NCI-H1105 treated with DMSO at 0.1 percent for 48 hours (cell line): ENCODE measurements around the gene UBL4A.

ENCODE experiments used
- DNase-seq: peaks from one replicate; lab custom pipeline; 2025; lab: John Stamatoyannopoulos, UW

The UBL4A gene

DNA sequence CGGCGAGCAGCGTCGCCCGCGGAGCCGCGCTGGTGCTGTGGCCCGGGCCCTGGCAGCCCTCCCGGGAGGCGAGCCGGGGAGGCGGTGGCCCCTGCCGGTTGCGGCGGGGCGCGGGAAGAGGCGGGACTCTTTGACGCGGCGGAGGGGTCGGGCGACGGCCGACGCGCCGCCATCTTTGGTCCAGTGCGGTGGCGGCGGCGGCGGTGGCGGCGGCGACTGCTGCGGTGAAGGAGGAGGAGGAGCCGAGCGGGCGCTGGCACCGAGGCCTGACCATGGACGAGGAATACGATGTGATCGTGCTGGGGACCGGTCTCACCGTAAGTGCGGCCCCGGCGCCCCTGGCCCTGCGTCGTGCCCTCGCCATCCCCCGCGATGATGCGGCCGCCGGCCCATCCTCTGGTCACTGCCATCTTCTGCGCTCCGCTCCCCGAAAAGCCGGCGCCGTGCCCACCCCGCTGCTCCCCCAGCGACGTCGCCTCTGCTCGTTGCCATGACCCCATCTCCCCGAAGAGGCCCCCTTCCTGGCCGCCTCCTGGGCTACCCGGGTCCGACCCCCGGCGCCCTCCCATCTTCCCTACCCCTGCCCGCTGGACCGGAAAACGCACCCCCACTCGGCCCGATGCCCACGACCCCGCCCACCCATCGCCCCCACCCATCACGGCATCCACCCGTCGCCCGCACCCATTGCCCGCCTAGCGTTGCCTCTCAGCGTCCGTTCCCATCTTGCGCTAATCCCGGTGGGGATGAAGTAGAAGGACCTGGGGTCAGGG is 49.2 kb downstream of the UBL4A start, which contains the start of gene GDI1:
GDI1 (plus strand) TSS at position 172 of the 770 bp plus-strand sequence; CDS start at position 273, 101 bp downstream.
- DNase-seq: peak; percentile 46

DNA sequence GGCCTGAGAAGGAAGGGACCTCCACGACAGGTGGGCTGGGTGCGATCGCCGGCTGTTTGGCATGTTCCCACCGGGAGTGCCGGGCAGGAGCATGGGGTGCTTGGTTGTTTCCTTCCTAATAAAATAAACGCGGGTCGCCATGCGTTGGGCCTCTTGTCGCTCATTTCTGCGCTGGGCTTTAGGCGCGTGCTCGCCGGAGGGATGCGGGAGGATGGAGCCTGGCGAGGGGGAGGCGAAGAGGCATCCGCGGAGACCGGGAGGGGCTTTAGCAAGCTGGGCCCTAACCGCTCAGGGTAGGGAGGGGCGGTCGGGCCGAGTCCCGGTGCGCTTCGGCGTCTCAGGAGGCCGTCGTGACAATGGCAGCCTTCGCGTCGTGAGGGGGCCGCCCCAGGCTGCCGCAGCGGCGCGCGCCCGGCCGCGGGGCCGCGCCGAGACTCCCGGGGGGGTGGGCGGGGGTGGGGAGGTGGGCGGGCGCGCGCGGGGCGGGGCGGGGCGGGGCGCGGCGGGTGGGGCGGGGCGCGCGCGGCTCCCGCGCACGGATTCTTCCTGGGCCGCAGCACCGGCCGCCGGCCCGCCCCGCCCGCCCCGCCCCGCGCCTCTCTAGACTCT is 49.9 kb downstream of the UBL4A start:
- DNase-seq: peak; percentile 63

GRCh38 chrX:154435171-154435733 is 51.2 kb downstream of the UBL4A start:
- no peak for DNase-seq

DNA sequence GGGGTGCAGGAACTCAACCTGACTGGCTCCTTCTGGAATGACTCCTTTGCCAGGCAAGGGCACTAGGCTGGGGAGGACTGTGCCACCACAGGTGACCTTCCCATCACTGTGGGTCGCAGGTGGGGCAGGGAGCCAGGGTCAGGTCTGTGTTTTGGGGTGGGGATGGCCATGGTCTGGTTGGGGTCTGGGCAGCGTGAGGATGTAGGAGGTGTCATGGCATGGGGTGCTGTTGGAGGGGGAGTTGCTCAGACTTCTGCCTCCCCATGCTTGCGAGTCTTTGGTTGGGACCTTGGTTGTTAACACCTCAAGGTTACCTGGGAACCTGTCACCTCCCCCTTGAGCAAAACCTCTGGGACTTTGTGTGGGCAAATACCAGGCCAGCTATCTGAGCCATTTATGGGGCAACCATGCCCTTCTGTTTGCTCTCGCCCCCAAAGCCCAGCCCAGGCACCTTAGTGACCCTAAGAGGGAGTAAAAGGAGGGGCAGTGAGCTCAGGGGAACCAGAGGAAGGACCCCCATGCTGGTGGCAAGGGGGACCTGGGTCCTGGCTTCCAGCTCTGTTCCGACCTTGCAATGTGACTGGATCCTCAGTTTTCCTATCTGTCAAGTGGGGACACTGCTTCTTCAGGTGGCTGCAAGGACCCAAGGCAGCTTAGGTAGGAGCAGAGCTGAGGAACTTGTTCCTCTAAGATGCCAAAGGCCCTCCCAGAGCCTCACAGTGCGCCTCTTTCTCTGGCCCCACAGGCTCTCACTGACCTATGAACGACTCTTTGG is 51.8 kb downstream of the UBL4A start:
- no peak for DNase-seq
